ENCODE data around the gene JAKMIP1. TPM values are rescaled to one million over a fixed set of nuclear protein-coding genes. Genes with fewer than 3 reads are reported as not detected.

JAKMIP1 gene
- total RNA-seq, 1 experiment from 2014 or later, result not detected

GRCh38 chr4:6150046-6150735 is 50.2 kb downstream of the JAKMIP1 start:
- Histone ChIP-seq H3K4me3 (ENCODE audit: low read depth, low read length) (no peak overlapping the region), H3K27me3 (replicated peaks; ENCODE audit: control insufficient read depth, insufficient read depth, low read length) (no peaks in the 10 kb centered on the region), H3K9me3 (no peaks in the 10 kb centered on the region), H3K36me3 (ENCODE audit: control insufficient read depth, insufficient read depth, low read length) (no peaks in the 10 kb centered on the region), H3K4me1 (no peaks in the 10 kb centered on the region)
- DNase-seq, result no peak
- Mint-ChIP-seq H3K36me3 (ENCODE audit: insufficient read depth, unreplicated experiment) (no peaks in the 10 kb centered on the region), H3K9me3 (ENCODE audit: unreplicated experiment) (no peaks in the 10 kb centered on the region), H3K27ac (ENCODE audit: unreplicated experiment) (no peak overlapping the region), H3K4me1 (ENCODE audit: low read depth, unreplicated experiment) (no peaks in the 10 kb centered on the region), H3K27me3 (ENCODE audit: insufficient read depth, unreplicated experiment) (peaks cover 27% of the 10 kb centered on the region), H3K4me3 (ENCODE audit: unreplicated experiment) (no peak overlapping the region)
- no TSS peak for BruUV-seq (replicated peaks)
- intact Hi-C loops (cut with micrococcal nuclease; ENCODE audit: unreplicated experiment), result no loop called here
- CTCF ChIA-PET, result no interaction called here
- POLR2A ChIA-PET, result interaction anchor here (0.6 kb wide), 1 partner anchor 50 kb away, joined by 3 read pairs; no protein-coding TSS in a partner anchor
- TF ChIP-seq, protein P1, sequence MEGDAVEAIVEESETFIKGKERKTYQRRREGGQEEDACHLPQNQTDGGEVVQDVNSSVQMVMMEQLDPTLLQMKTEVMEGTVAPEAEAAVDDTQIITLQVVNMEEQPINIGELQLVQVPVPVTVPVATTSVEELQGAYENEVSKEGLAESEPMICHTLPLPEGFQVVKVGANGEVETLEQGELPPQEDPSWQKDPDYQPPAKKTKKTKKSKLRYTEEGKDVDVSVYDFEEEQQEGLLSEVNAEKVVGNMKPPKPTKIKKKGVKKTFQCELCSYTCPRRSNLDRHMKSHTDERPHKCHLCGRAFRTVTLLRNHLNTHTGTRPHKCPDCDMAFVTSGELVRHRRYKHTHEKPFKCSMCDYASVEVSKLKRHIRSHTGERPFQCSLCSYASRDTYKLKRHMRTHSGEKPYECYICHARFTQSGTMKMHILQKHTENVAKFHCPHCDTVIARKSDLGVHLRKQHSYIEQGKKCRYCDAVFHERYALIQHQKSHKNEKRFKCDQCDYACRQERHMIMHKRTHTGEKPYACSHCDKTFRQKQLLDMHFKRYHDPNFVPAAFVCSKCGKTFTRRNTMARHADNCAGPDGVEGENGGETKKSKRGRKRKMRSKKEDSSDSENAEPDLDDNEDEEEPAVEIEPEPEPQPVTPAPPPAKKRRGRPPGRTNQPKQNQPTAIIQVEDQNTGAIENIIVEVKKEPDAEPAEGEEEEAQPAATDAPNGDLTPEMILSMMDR (IDR thresholded peaks at IDR 0.05; ENCODE audit: insufficient read depth in 1 of 2, low read depth in 1 of 2, low read length in 1 of 2, severe bottlenecking in 1 of 2, unreplicated experiment in 1 of 2), result no peak

DNA sequence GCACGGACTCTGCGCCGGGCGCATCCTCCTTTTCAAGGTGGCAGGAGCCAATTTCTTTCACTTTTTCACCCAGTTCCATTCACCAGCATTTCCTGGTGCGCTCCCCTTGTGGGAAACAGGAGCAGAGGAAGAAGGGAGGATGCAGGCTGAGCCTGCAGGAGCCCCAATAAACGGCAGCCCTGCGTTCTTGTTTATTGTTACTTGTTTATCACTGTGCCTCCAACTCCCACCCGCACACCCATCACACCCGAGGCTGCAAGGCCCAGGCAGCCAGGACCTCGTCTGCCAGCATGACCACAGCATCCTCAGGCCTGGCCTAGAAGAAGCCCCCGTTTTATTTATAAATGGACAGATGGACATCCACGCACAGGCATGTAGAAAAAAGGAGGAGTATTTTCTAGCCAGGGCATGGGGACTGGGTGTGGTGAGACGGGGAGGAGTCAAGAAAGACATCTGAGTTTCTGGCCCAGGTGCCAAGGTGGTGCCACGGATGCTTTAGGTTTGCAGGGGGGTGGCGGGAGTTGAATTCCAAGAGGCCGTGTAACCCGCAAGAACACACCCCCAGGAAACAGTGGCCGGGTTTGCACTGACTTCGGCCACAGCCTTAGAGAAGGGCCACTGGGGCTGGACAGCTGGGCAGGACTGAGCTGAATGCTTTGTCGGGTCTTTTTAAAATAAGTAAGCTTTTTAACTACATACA is 51.7 kb downstream of the JAKMIP1 start:
- DNase-seq, result no peak
- H3K4me3 Mint-ChIP-seq (ENCODE audit: unreplicated experiment), result no peak overlapping the region
- H3K27me3 Mint-ChIP-seq (ENCODE audit: insufficient read depth, unreplicated experiment), result peaks cover 24% of the 10 kb centered on the region
- H3K36me3 ChIP-seq (ENCODE audit: control insufficient read depth, insufficient read depth, low read length), result no peaks in the 10 kb centered on the region
- no peaks in the 10 kb centered on the region for H3K4me1 Mint-ChIP-seq (ENCODE audit: low read depth, unreplicated experiment)
- H3K27me3 ChIP-seq (replicated peaks; ENCODE audit: control insufficient read depth, insufficient read depth, low read length), result no peaks in the 10 kb centered on the region
- no TSS peak for BruUV-seq (replicated peaks)
- CTCF ChIA-PET, result no interaction called here
- intact Hi-C loops (cut with micrococcal nuclease; ENCODE audit: unreplicated experiment), result no loop called here
- H3K36me3 Mint-ChIP-seq (ENCODE audit: insufficient read depth, unreplicated experiment), result no peaks in the 10 kb centered on the region
- TF ChIP-seq, protein P1 (IDR thresholded peaks at IDR 0.05; ENCODE audit: insufficient read depth in 1 of 2, low read depth in 1 of 2, low read length in 1 of 2, severe bottlenecking in 1 of 2, unreplicated experiment in 1 of 2), result no peak
- H3K9me3 Mint-ChIP-seq (ENCODE audit: unreplicated experiment), result no peaks in the 10 kb centered on the region
- H3K4me1 ChIP-seq, result no peaks in the 10 kb centered on the region
- no peak overlapping the region for H3K27ac Mint-ChIP-seq (ENCODE audit: unreplicated experiment)
- H3K4me3 ChIP-seq (ENCODE audit: low read depth, low read length), result no peak overlapping the region
- POLR2A ChIA-PET, result no interaction called here
- H3K9me3 ChIP-seq, result no peaks in the 10 kb centered on the region

- Histone ChIP-seq H3K4me1 (no peaks in the 10 kb centered on the region), H3K36me3 (ENCODE audit: control insufficient read depth, insufficient read depth, low read length) (no peaks in the 10 kb centered on the region), H3K9me3 (no peaks in the 10 kb centered on the region), H3K4me3 (ENCODE audit: low read depth, low read length) (no peak overlapping the region), H3K27me3 (replicated peaks; ENCODE audit: control insufficient read depth, insufficient read depth, low read length) (no peaks in the 10 kb centered on the region)
- TF ChIP-seq, protein P1 (IDR thresholded peaks at IDR 0.05; ENCODE audit: insufficient read depth in 1 of 2, low read depth in 1 of 2, low read length in 1 of 2, severe bottlenecking in 1 of 2, unreplicated experiment in 1 of 2), result no peak
- ChIA-PET CTCF (no interaction called here), POLR2A (no interaction called here)
- H3K27ac Mint-ChIP-seq (ENCODE audit: unreplicated experiment), result no peak overlapping the region
- no peaks in the 10 kb centered on the region for H3K9me3 Mint-ChIP-seq (ENCODE audit: unreplicated experiment)
- H3K27me3 Mint-ChIP-seq (ENCODE audit: insufficient read depth, unreplicated experiment), result peaks cover 24% of the 10 kb centered on the region
- DNase-seq, result no peak
- no peaks in the 10 kb centered on the region for H3K4me1 Mint-ChIP-seq (ENCODE audit: low read depth, unreplicated experiment)
- H3K4me3 Mint-ChIP-seq (ENCODE audit: unreplicated experiment), result no peak overlapping the region
- intact Hi-C loops (cut with micrococcal nuclease; ENCODE audit: unreplicated experiment), result no loop called here
- BruUV-seq (replicated peaks), result no TSS peak
- no peaks in the 10 kb centered on the region for H3K36me3 Mint-ChIP-seq (ENCODE audit: insufficient read depth, unreplicated experiment)
These were observed 52.9 kb downstream of the JAKMIP1 start for GRCh38 chr4:6147441-6147840.
